K562 (cell line): ENCODE measurements around the gene POLR2A. TPM values are rescaled to one million over a fixed set of nuclear protein-coding genes. Genes with fewer than 3 reads are reported as not detected.

Experiments used
- HDAC1 ChIP-seq, 2 experiments: fragments of 450-650 bp; IDR thresholded peaks; 2 replicates each; pipeline ENCODE4 v1.6.1; 2016 to 2017; ENCODE audit warnings: inconsistent platforms in 1 of 2, mild to moderate bottlenecking in 1 of 2, moderate library complexity in 1 of 2
- KDM4B ChIP-seq, 2 experiments: fragments of 450-650 bp in 1 of 2; sonication (generic) in 1 of 2; IDR thresholded peaks; 2 replicates each; pipeline ENCODE4 v1.6.1; 2016 to 2017; ENCODE audit warnings: borderline replicate concordance in 2 of 2, antibody characterized with exemption in 1 of 2, low read depth in 1 of 2, mild to moderate bottlenecking in 1 of 2
- MAFF ChIP-seq: IDR thresholded peaks from 2 replicates; pipeline ENCODE4 v1.6.1; 2012; ENCODE audit warnings: low read length, improper control_type of control experiment
- POLR2B ChIP-seq: fragments of 450-650 bp; IDR thresholded peaks from 2 replicates; pipeline ENCODE4 v1.6.1; 2018; ENCODE audit warnings: low read depth; ENCODE audit not compliant: partially characterized antibody
- RBFOX2 ChIP-seq: fragments of 200-400 bp; formaldehyde crosslinking; IDR thresholded peaks from 2 replicates; pipeline ENCODE4 v1.6.1; 2017; ENCODE audit warnings: low read depth, mild to moderate bottlenecking, low read length, moderate library complexity
- SRSF7 ChIP-seq: fragments of 200-400 bp; formaldehyde crosslinking; optimal IDR thresholded peaks from 2 replicates; pipeline ENCODE3; 2017; ENCODE audit warnings: mild to moderate bottlenecking, low read depth, low read length
- TAF7 ChIP-seq: fragments of 450-650 bp; IDR thresholded peaks from 2 replicates; pipeline ENCODE4 v1.6.1; 2016; ENCODE audit warnings: missing genetic modification characterization, missing compliant biosample characterization
- TGIF2 ChIP-seq: sonication (generic); formaldehyde crosslinking; IDR thresholded peaks from 2 replicates; pipeline ENCODE4 v1.8.1; 2022; ENCODE audit warnings: mild to moderate bottlenecking, missing genetic modification reagents, moderate library complexity
- ZNF184 ChIP-seq: sonication (generic); formaldehyde crosslinking; IDR thresholded peaks from 2 replicates; pipeline ENCODE4 v1.5.0; 2020; ENCODE audit warnings: missing genetic modification reagents
- polyA plus RNA-seq, 8 experiments: library from polyadenylated mRNA; depleted of rRNA in 4 of 8; stranded (reverse) in 5 of 8; unstranded in 3 of 8; fragments of >200 nt; fragmentation: Nextera tagmentation in 2 of 8; fragmentation: Illumina TruSeq in 1 of 8; extraction: Ambion mirVana in 2 of 8; extraction: Trizol in 1 of 8; gene quantifications; 2 replicates each; pipeline versions ENCODE4 v1.2.1 to v1.2.3, GENCODE V29; 2011 to 2014; ENCODE audit warnings: inconsistent platforms in 1 of 8, missing spikeins in 1 of 8
- total RNA-seq, 7 experiments: library from RNA; depleted of rRNA in 6 of 7; stranded (reverse); fragments of >200 nt in 6 of 7; fragmentation: Illumina TruSeq in 2 of 7; extraction: Trizol in 2 of 7; gene quantifications; 2 replicates each; pipeline versions ENCODE4 v1.2.1 to v1.2.3, GENCODE V29; 2011 to 2021; ENCODE audit warnings: low replicate concordance in 1 of 7
- TF ChIP-seq, protein P1 (sequence below), 2 experiments: fragments of 450-650 bp; conservative IDR thresholded peaks; 2 replicates each; pipeline ENCODE4 v1.6.1; 2017; ENCODE audit warnings: mild to moderate bottlenecking in 2 of 2, moderate library complexity in 2 of 2
- TF ChIP-seq, protein P2 (sequence below): fragments of 150-350 bp; conservative IDR thresholded peaks from 2 replicates; pipeline ENCODE4 v1.6.1; 2014; ENCODE audit warnings: low read length
- TF ChIP-seq, protein P3 (sequence below), 2 experiments: fragments of 200-800 bp in 1 of 2; sonication (Bioruptor generic) in 1 of 2; sonication (generic) in 1 of 2; formaldehyde crosslinking in 1 of 2; IDR thresholded peaks in 1 of 2; conservative IDR thresholded peaks in 1 of 2; 2 replicates each; pipeline versions ENCODE4 v1.5.0 to v1.6.1; 2016 to 2020; ENCODE audit warnings: missing compliant biosample characterization in 1 of 2, missing genetic modification characterization in 1 of 2, missing genetic modification reagents in 1 of 2

The POLR2A gene
- total and polyA plus RNA-seq, 9 of the 15 experiments (the other 6 are each of a cell fraction or from before 2014, with no cell fraction given) = 1.3 to 109 (median 12.4) TPM

DNA sequence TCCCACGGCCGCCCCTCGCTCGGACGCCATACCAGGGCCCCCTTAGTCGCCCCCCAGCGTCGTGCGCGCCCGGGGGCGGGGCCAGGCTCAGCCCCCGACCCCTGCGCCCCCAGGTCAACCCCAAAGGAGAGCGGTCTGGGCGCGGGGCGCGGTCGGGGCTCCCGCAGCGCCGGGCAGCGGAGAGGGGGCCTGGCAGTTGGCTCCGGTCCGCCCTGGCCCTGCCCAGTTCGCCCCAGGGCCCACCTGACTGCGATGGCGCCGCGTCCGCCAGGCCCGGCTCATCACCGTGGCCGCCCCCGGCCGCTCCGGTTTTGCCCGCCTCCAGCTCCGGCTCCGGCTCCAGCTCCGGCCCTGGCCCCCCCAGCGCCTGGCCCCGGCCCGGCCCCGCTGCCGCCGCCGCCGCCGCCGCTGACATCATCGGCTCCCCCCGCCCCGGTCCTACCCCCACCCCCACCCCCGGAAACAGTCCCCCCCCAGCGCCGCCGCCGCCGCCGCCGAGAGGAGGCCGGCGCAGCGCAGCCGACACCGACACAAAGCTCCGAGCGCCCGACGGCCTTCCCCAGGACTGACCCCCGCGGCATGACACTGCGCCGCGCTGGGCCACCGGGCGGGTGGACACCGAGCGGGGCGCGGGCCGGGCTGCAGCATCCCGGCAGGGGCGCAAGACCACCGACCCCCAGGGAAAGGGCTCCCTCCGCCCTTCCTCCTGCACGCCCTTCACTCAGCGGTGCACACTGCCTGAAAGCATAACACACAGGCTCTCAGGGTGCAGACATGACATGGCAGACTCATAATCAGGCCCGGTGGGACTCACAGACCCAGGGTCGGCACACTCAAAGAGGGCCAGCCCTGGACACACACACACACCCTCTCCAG lies 4.7 kb upstream of the POLR2A start, which contains the start of gene ZBTB4 (continued):
- TF ChIP-seq, protein P1, sequence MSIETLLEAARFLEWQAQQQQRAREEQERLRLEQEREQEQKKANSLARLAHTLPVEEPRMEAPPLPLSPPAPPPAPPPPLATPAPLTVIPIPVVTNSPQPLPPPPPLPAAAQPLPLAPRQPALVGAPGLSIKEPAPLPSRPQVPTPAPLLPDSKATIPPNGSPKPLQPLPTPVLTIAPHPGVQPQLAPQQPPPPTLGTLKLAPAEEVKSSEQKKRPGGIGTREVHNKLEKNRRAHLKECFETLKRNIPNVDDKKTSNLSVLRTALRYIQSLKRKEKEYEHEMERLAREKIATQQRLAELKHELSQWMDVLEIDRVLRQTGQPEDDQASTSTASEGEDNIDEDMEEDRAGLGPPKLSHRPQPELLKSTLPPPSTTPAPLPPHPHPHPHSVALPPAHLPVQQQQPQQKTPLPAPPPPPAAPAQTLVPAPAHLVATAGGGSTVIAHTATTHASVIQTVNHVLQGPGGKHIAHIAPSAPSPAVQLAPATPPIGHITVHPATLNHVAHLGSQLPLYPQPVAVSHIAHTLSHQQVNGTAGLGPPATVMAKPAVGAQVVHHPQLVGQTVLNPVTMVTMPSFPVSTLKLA (conservative IDR thresholded peaks at IDR 0.05) = 0 out of 4 replicates have a peak, but pooled peaks of 1 of the 2 experiments have one; percentile 10
- TF ChIP-seq, protein P2, sequence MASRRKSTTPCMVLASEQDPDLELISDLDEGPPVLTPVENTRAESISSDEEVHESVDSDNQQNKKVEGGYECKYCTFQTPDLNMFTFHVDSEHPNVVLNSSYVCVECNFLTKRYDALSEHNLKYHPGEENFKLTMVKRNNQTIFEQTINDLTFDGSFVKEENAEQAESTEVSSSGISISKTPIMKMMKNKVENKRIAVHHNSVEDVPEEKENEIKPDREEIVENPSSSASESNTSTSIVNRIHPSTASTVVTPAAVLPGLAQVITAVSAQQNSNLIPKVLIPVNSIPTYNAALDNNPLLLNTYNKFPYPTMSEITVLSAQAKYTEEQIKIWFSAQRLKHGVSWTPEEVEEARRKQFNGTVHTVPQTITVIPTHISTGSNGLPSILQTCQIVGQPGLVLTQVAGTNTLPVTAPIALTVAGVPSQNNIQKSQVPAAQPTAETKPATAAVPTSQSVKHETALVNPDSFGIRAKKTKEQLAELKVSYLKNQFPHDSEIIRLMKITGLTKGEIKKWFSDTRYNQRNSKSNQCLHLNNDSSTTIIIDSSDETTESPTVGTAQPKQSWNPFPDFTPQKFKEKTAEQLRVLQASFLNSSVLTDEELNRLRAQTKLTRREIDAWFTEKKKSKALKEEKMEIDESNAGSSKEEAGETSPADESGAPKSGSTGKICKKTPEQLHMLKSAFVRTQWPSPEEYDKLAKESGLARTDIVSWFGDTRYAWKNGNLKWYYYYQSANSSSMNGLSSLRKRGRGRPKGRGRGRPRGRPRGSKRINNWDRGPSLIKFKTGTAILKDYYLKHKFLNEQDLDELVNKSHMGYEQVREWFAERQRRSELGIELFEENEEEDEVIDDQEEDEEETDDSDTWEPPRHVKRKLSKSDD = no peak
- peak; percentile 33 for TF ChIP-seq POLR2B
- 0 out of 4 replicates have a peak, but pooled peaks of 1 of the 2 experiments have one; percentile 12 for TF ChIP-seq KDM4B (IDR thresholded peaks at IDR 0.05; ENCODE audit: borderline replicate concordance in 2 of 2, low read depth in 1 of 2)
- TF ChIP-seq, protein P3, sequence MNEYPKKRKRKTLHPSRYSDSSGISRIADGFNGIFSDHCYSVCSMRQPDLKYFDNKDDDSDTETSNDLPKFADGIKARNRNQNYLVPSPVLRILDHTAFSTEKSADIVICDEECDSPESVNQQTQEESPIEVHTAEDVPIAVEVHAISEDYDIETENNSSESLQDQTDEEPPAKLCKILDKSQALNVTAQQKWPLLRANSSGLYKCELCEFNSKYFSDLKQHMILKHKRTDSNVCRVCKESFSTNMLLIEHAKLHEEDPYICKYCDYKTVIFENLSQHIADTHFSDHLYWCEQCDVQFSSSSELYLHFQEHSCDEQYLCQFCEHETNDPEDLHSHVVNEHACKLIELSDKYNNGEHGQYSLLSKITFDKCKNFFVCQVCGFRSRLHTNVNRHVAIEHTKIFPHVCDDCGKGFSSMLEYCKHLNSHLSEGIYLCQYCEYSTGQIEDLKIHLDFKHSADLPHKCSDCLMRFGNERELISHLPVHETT (CRISPR knock-in tag; conservative IDR thresholded peaks at IDR 0.05 in 1 of 2, IDR thresholded peaks at IDR 0.05 in 1 of 2) = peak in 1 of 2 experiments; percentile 97; a peak in 2 of 4 replicates
- no peak for TF ChIP-seq TAF7
- peak; percentile 68 for TF ChIP-seq RBFOX2
- TF ChIP-seq SRSF7 = no peak
- no peak for TF ChIP-seq ZNF184 (CRISPR knock-in tag)
- no peak for TF ChIP-seq MAFF
- peak in 1 of 2 experiments; percentile 45; a peak in 1 of 4 replicates for TF ChIP-seq HDAC1 (IDR thresholded peaks at IDR 0.05)
- 0 out of 2 replicates have a peak, but pooled peaks have one; percentile 15 for TF ChIP-seq TGIF2 (CRISPR knock-in tag)
